Limb (tissue), 2 donors: ENCODE results near the gene CD300C.
"Not testable (repeated sequence)": the region's sequence is repeated elsewhere in the genome, so short reads cannot be mapped to it uniquely, and the experiment has no call there.

ENCODE experiments used
- DNase-seq, 2 donors: peaks; one replicate each; pipeline ENCODE4 v3.0.0-alpha.2; 2016; ENCODE audit errors: extremely low spot score in 2 of 2

CD300C gene

GRCh38 chr17:74563358-74563757, 17.4 kb upstream of the CD300C start:
- no peak for DNase-seq

GRCh38 chr17:74561586-74561985, 15.7 kb upstream of the CD300C start:
- DNase-seq: no peak

GRCh38 chr17:74558882-74559519, 13.1 kb upstream of the CD300C start:
- DNase-seq: no peak

GRCh38 chr17:74558402-74558801, 12.5 kb upstream of the CD300C start:
- not testable (repeated sequence) for DNase-seq

- DNase-seq: no peak
These were observed 9.6 kb upstream of the CD300C start for GRCh38 chr17:74555427-74555940.

GRCh38 chr17:74554909-74555308, 9.0 kb upstream of the CD300C start:
- no peak for DNase-seq

- no peak for DNase-seq
These were observed 6.1 kb upstream of the CD300C start for GRCh38 chr17:74552037-74552436.

GRCh38 chr17:74550602-74551001, 4.7 kb upstream of the CD300C start:
- DNase-seq: no peak

- no peak for DNase-seq
These were observed 3.4 kb upstream of the CD300C start for GRCh38 chr17:74549343-74549742.

GRCh38 chr17:74547736-74548135, 1.8 kb upstream of the CD300C start:
- DNase-seq: no peak

GRCh38 chr17:74547264-74547663, 1.3 kb upstream of the CD300C start:
- no peak for DNase-seq

- no peak for DNase-seq
These were observed 671 bp upstream of the CD300C start for GRCh38 chr17:74546586-74546985.

- no peak for DNase-seq
These were observed 698 bp downstream of the CD300C start for GRCh38 chr17:74544991-74545842.

- no peak for DNase-seq
These were observed 1.8 kb downstream of the CD300C start for GRCh38 chr17:74543891-74544760.

GRCh38 chr17:74543406-74543805, 2.5 kb downstream of the CD300C start:
- no peak for DNase-seq

- no peak for DNase-seq
These were observed 3.1 kb downstream of the CD300C start for GRCh38 chr17:74542727-74543383.

- no peak for DNase-seq
These were observed 3.7 kb downstream of the CD300C start for GRCh38 chr17:74542166-74542565.

GRCh38 chr17:74541176-74542111, 4.5 kb downstream of the CD300C start:
- DNase-seq: no peak

GRCh38 chr17:74539281-74539820, 6.6 kb downstream of the CD300C start:
- no peak for DNase-seq

- DNase-seq: no peak
These were observed 9.0 kb downstream of the CD300C start for GRCh38 chr17:74536890-74537289.
